Upper lobe of left lung (tissue), 4 donors: ENCODE data around the gene RAB3GAP1.

Experiments
- CTCF ChIP-seq, 6 experiments: fragments of 450-650 bp in 4 of 6; fragments of 200-600 bp in 2 of 6; sonication (generic) in 2 of 6; IDR thresholded peaks; one replicate each; pipeline ENCODE4 v1.5.1; 2016 to 2019; ENCODE audit warnings: antibody characterized with exemption in 6 of 6
- EP300 ChIP-seq, 4 donors: sonication (generic); formaldehyde crosslinking; IDR thresholded peaks; one replicate each; pipeline ENCODE4 v1.5.1; 2017; ENCODE audit warnings: antibody characterized with exemption in 4 of 4, control low read depth in 2 of 4

GRCh38 chr2:135074216-135074615 is 22.1 kb downstream of the RAB3GAP1 start:
- TF ChIP-seq CTCF (IDR thresholded peaks at IDR 0.05) (no peak), EP300 (IDR thresholded peaks at IDR 0.05) (no peak)
